Ovary (tissue), 3 donors: ENCODE data around the gene LEAP2.

Experiments used
- EP300 ChIP-seq: sonication (generic); formaldehyde crosslinking; IDR thresholded peaks from one replicate; pipeline ENCODE4 v1.6.1; 2017; ENCODE audit warnings: antibody characterized with exemption
- POLR2A ChIP-seq: fragments of 450-650 bp; IDR thresholded peaks from one replicate; pipeline ENCODE4 v1.6.1; 2017; ENCODE audit warnings: antibody characterized with exemption, mild to moderate bottlenecking, moderate library complexity
- TF ChIP-seq, protein P1 (sequence below), 3 donors: fragments of 450-650 bp in 2 of 3; fragments of 200-600 bp in 1 of 3; IDR thresholded peaks; one replicate each; pipeline versions ENCODE4 v1.5.1 to v1.8.0; 2016 to 2022; ENCODE audit warnings: antibody characterized with exemption in 3 of 3, mild to moderate bottlenecking in 1 of 3
- donor health status: DM: no; HTN: no; CAD: no.

DNA sequence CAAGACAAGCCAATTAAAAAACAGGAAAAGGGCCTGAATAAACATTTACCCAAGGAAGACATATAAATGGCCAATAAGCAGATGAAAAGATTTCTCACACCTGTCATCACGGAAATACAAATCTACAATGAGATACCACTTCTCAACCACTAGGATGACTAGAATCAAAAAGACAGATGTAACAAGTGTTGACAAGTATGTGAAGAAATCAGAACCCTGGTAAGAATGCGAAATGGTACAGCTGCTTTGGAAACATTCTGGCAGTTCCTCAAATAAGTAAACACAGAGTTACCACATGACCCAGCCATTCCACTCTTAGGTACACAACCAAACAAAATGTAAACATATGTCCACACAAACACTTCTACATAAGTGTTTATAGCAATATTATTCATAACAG is 32.5 kb downstream of the LEAP2 start:
- TF ChIP-seq POLR2A (no peak), EP300 (no peak)
- TF ChIP-seq, protein P1, sequence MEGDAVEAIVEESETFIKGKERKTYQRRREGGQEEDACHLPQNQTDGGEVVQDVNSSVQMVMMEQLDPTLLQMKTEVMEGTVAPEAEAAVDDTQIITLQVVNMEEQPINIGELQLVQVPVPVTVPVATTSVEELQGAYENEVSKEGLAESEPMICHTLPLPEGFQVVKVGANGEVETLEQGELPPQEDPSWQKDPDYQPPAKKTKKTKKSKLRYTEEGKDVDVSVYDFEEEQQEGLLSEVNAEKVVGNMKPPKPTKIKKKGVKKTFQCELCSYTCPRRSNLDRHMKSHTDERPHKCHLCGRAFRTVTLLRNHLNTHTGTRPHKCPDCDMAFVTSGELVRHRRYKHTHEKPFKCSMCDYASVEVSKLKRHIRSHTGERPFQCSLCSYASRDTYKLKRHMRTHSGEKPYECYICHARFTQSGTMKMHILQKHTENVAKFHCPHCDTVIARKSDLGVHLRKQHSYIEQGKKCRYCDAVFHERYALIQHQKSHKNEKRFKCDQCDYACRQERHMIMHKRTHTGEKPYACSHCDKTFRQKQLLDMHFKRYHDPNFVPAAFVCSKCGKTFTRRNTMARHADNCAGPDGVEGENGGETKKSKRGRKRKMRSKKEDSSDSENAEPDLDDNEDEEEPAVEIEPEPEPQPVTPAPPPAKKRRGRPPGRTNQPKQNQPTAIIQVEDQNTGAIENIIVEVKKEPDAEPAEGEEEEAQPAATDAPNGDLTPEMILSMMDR (IDR thresholded peaks at IDR 0.05) = no peak
